ENCODE results near the gene SCD5.

The SCD5 gene

DNA sequence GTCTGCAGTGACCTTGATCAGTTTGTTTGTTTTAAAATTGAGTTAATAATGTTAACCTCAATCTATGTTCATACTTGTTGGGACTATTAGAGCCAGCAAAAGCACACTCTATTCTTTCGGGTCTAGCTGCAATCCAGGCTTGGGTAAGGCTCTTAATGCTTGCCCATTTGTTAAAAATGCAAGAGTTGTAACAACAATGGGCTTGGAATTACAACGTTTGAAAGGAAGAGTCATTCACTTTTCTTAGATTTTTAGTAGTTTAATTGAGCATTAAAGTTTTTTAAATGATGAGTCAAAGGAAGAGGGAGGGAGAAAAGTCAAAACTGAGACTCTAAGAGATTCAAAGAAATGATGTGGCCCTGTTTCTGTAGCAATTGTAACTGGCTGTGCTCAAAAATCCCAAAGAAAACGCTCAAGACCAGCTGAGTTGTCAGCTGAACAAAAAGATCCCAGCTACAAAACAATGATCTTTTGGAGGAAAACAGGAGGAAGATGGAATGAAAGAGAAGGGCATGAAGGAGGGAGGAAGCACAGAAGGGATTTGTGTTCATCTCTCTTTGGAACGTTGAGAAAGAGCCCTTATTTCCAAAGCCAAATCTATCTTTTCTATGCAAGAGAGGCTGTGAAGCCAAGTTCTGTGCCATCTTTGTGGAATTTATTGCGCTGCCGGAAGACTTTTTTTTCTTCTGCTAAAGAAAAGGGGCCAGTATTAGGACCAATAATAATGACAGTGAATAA lies 5.5 kb downstream of the SCD5 start:
- DNase-seq = no peak

DNA sequence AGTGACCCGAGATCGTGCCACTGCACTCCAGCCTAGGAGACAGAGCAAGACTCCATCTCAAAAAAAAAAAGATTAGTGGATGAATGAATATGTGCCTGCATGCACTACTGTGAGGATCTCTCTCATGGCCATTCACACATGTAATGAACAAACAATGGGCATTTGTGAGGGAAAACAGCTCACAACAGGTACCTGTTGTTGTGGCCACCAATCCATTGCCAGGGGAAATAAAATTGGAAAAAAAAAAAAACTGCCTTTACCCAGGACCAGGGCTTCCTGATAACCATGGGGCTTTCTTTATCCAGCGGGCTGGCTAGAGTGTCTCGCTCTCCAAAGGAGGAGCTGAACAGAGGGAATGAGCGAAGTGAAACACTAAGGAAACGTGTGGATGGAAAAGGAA lies 7.4 kb downstream of the SCD5 start:
- DNase-seq = no peak

DNA sequence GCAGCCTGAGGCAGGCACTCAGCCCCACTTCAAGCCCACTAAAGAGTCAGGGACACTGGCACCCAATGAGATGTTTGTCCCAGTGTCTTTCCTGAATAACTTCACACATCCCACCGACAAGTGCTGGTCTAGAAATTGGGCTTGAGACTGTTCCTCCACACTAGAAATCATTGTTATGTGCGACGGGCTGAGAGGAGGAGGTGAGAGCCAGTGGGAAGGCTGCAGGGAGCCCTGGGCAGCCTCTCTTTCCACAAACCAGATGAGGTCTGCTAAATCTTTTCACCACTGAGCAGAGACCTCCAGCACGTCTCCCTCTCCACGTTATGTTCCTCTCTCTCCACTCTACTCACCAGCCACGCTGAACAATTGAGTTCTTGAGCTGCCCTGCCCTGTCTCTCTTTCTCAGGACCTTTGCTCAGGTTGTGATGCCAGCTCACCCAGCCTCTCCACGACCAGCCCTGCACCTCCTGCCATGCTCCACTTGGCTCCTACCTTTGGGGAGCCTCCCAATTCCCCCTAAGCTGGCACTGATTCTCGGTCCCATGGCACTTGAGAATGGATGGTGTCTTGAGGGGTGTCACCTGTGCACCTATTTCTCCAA lies 8.4 kb downstream of the SCD5 start:
- no peak for DNase-seq

DNA sequence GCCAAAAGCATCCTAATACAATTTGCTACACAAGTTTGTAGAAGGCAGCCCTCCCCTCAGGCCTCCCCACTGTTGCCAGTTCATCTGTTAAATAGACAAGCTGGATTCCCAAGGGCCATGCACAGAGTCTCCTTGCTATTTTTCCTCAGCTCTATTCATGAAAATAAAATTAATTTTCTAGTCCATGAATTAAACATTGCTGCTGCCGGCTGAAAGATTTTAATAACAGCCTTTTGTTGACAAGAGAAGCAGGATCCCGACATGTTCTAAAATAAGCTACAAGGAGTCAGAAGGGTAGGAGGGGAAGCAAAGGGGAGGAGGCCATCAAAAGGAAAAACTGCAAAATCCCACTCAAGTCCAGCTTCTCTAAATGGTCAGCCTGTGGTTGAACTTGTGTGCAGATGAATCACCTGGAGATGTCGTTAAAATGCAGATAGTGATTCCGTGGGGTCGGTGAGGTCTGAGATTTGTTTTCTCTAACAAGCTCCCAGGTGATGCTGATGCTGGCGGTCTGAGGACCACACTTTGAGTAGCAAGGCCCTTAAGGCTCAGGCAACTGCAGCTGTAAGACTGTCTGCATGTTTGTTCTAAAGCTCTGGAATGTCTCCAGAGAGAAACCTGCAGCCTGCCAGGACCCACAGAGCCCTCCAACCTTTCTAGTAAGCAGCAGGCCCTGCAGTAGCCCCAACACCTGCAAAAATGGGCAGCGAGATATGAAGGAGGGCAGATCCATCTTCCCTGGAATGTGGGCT lies 9.4 kb downstream of the SCD5 start:
- DNase-seq = no peak

DNA sequence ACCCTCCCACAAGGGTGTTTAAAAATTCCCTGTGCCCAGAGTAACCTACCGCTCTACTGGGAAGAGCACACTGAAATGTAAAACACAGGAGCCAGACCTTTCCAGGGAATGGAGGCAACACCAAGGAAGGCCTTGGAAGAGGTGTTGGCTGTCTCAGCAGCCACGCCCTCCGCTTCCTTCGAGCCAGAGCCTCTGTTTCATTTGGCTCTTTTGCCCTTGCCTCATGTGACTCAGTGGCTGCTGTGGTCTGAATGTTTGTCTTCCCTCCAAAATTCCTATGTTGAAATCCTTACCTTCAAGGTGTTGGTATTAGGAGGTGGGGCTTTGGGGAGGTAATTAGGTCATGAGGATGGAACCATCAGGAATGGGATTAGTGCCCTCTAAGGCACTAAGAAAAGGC lies 11.3 kb downstream of the SCD5 start:
- DNase-seq = no peak

DNA sequence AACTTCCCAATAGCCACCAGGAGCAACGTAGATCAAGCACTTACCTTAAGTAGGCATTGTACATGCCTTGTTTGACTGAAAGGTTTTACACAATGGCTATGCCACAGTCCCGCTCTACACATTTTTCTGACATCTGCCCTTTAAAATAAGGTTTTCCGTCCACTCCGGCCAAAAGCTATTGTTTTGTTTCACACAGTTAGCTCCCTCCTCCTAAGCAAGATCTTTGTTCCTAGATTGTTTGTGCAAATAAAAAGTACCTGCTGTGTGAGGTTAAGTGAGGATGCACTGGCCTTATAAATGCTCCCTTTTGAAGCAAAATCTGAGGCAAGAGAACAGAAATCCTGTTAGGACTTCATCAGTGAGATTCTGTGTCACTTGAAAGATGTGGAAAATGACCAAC lies 11.8 kb downstream of the SCD5 start:
- no peak for DNase-seq

DNA sequence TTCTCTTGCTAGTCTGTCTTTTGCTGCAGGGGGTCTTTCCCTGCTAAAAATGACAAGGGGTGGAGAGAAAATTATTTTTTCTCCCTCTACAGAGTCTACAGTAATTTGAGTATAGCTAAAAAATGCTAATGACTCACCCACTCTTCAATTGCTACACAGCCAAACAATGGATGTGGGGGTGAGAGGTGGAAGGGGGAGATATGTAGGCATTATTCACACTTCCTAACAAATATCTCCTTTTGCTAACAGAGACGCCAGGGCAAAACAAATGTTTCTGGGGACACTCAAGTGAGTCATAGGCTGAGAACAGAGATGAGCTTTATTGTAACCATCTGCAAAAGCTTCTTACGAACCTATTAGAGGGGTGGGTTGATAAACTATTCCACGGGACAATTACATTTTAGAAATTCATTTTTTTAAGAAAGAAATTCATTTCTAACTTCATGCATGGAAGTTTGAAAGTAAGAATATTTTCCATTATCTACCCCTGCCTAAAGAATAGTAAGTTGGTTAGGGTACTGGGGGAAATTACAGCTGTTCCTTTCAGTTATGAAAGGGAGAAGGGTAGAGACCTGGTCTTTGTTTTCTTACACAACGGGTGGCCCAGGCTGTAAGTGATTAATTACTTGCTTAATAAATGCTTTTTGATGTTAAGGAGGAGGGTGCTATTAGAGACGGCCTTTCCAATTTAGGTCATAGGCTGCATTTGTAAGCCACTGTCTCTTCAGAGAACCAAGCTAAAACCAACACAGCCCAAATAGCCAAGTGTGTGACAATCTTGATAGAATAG lies 12.8 kb downstream of the SCD5 start:
- no peak for DNase-seq

DNA sequence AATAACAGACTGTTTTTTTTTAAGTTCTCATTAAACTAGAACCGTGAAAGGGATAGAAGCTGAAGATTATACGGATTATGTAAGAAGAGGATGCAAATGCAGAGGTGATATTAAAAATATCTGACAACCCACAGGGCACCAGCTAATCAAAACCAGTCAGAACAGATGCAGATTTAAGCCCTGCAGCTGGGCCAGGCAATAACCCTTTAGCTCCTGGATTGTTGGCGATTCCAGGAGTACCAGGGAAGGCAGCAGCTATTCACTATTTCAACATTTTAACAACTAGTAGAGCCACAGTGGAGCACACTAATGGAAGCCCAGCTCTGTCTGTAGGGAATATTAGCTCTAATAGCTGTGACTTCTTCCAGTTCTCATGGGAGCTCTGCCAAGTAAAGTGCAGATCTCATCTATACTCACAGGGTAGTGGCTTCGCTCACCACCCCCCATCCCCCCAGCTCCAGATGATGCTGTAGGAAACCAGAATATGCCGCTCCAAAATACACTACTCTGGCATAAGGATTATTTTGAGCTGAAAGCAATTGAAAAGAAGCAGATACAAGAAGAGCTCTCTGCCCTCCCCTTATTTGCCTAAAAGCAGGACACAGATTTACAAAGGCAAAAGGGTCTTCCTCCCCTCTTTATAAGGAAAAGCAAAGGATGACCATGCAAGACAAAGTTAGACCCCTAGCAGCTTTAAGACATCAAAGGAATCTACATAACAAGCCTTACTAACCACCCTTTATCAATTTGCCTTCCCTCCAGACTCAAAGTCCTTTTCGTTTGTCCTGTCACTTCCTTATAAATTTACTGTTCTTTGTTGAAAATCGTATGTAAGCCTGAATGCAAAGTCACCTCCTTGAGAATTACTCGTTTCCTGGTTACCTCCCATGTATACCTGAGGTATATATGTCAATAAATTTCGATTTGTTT lies 13.7 kb downstream of the SCD5 start:
- peak; percentile 24 for DNase-seq

GRCh38 chr4:82782626-82783345 lies 15.8 kb downstream of the SCD5 start:
- DNase-seq = peak; percentile 19

- peak; percentile 41 for DNase-seq
Observed at GRCh38 chr4:82780752-82781231, 17.8 kb downstream of the SCD5 start.

GRCh38 chr4:82780170-82780751 lies 18.3 kb downstream of the SCD5 start:
- DNase-seq = no peak

GRCh38 chr4:82779032-82779431 lies 19.6 kb downstream of the SCD5 start:
- peak; percentile 17 for DNase-seq

- peak; percentile 35 for DNase-seq
Observed at GRCh38 chr4:82777857-82778525, 20.6 kb downstream of the SCD5 start.

- DNase-seq = no peak
Observed at GRCh38 chr4:82776925-82777542, 21.6 kb downstream of the SCD5 start.

DNA sequence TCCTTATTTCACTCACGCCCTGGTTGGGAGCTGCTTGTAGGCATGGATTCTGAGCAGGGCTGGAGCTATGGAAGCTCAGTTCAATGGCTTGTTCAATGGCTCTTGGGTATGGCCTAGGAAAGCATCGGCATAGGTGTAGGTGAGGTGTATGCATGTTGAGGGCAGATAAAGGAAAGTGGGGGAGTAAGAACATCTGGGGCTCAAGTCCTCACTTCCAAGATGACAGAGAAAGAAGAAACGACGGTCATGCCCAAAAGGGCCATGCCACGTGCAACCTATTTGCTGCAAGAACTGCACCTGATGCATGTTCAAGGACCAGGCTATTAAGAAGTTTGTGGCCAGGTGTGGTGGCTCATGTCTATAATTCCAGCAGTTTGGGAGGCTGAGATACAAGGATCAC lies 23.4 kb downstream of the SCD5 start:
- DNase-seq = no peak

DNA sequence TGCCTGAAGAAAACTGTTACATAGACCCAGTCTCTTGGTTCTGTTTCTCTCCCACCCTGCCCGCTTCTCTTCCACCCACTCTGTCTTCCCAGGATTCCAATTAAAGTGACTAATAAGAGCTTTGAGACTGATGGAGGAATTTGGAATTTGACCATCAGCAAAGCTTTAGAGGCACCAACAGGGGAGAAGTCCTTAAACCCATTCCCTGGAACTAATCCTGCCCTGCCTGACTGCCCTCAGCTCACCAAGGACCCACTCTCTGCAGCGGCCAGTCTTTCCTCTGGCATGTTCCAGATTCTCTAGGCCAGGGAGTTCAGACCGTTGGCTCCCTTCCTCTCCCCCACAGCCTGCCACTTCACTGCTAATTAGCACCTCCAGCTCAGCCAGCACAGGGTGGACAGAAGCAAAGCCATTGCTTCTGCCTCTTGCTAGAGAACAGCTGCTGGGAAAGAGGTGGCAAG lies 23.9 kb downstream of the SCD5 start:
- DNase-seq = no peak

DNA sequence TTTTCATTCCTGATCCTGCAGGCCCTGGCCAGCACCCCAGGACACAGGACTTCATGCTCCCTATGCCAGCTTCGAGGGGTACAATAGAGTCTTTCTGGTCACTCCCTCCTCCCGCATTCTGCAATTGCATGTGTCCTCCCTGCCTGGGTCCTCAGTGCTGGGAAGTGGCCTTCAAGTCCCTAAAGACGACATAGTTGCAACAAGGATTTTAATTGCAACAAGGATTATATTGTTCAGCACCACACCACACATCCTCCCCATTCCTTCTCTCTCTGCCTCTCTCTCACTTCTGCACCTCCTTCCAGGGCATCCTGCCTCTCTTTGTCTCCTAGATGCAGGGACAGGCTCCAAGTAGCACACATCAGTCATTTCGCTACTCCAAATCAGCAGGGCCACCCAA lies 25.5 kb downstream of the SCD5 start:
- no peak for DNase-seq

GRCh38 chr4:82770607-82771006 lies 28.0 kb downstream of the SCD5 start:
- no peak for DNase-seq

GRCh38 chr4:82765134-82765533 lies 33.5 kb downstream of the SCD5 start:
- DNase-seq = no peak

DNA sequence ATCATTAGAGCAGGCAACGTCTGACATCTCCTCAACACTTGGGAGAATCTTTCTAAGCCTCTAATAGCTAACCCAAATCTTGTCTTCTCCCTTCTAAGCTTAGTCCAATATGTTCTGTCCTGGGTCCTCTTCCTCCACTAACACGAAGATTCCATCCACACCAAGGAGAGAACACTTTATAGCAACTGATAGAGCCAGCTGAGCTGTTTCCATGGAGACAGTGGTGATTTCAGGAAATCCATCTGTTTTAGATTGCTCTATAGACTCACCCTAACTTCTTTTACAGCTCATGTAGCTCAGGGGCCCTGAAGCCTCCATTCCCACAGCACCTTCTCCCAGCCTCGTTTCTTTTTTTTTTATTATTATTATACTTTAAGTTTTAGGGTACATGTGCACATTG lies 37.4 kb downstream of the SCD5 start:
- no peak for DNase-seq

Data from activated CD8-positive, alpha-beta memory T cell treated with anti-CD3 and anti-CD28 coated beads for 24 hours (primary cell).